LNCaP clone FGC (cell line): ENCODE measurements around the gene NFKBIE.

Experiments
- DNase-seq: peaks from one replicate; pipeline ENCODE4 v3.0.0-alpha.2; 2011; ENCODE audit warnings: low read depth
- H3K4me3 ChIP-seq: 2 replicates; pipeline ENCODE4 v1.5.1; 2011; ENCODE audit warnings: mild to moderate bottlenecking, low read depth, low read length, control low read depth
- CTCF ChIP-seq: IDR thresholded peaks from 2 replicates; pipeline ENCODE4 v1.5.1; 2012; ENCODE audit warnings: mild to moderate bottlenecking; ENCODE audit not compliant: control insufficient read depth, insufficient read depth; ENCODE audit errors: extremely low read depth

NFKBIE gene

GRCh38 chr6:44272529-44272928, 7.2 kb upstream of the NFKBIE start:
- DNase-seq, result no peak
- TF ChIP-seq CTCF, result no peak
- H3K4me3 ChIP-seq, result no peak overlapping the region

DNA sequence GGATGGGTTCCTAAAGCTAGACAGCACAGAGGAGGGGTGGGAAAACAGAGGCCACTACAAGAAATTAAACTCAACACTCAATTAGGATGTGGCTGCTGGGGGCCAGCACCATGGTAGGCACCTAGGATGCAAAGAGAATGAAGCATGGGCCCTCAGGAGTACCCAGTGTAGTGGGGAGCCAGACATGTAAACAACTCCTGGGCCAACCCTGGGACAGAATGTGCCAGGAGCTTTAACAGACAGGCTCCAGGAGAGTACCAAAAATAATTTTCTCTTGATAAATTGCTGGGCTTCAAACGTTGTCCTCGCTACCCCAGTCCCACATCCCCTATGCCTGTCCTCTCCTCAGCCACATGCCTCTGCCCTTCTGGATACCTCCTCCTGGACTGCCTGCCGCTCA, 6.6 kb upstream of the NFKBIE start:
- DNase-seq, result no peak
- no peak for TF ChIP-seq CTCF
- H3K4me3 ChIP-seq, result no peak overlapping the region

GRCh38 chr6:44271406-44271723, 6.0 kb upstream of the NFKBIE start:
- no peak for TF ChIP-seq CTCF
- H3K4me3 ChIP-seq, result no peak overlapping the region
- DNase-seq, result no peak

DNA sequence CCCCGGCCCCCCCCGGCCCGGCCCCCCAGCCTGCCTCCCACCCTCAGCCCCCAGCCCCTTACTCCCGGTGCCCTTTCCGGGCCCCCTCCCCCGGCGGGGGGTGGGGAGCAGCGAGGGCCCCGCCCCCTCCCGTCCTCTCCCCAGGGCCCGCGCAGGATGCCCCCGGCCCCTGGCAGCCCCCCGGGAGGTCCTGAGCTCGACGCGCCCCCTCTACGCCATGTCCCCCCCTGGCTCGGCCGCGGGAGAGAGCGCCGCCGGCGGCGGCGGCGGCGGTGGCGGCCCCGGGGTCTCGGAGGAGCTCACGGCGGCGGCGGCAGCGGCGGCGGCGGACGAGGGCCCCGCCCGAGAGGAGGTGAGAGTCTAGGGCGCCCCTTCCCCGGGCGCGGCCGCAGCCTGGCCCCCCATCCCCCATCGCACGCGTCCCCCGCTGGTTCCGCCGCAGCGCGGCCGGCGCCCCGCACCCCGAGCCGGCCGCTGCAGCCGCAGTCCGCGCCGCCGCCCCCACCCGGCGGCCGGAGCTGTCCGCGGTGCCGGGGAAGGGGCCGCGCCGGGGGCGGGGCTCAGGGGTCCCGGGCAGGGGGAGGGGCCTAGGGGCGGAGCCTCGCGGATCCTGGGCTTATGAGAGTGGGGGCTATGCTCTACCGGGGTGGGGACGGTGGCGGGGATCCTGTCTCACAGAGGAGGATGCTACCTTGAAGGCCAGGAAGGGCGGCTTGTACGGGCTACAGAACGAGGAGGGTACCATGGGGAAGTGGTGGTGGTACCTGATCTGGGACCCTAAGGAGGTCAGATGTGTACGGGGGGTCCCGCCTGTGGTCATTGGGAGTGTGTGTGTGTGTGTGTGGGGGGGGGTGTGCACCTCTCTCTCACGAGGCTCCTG, 5.4 kb upstream of the NFKBIE start:
- H3K4me3 ChIP-seq, result no peak overlapping the region
- no peak for DNase-seq
- no peak for TF ChIP-seq CTCF

DNA sequence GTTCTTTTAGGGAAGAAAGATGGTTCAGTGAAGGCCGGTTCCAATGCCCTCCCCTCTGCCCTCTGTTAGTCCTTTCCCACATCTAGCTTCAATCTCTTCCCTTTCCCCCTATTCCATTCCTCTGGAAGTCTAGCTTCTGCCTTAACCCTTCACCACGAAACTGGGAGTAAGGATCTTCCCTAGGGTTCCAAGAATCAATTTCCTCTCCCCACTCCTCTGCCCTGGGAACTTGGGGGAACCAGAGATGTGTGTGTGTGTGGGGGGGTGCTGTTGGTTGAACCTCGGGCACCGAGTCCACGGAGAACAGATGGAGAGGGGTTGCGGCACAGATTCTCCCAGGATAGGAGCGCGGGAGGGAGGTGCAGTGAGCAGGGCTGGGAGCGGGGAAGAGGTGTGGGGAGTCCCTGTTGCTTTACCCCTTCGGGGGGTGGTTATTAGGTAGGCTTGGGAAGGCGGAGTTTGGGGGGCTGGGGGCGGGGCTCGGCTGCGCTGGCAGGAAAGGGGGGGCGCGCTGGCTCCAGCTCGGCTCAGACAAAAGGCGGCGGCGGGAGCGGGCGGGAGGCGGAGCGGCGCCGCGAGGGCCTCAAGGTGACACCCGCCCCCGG, 4.7 kb upstream of the NFKBIE start, which contains the start of gene TMEM151B:
TMEM151B (plus strand) TSS at position 530 of the 605 bp plus-strand sequence. CDS start 293 bp downstream, outside the sequence.
- no peak for TF ChIP-seq CTCF
- DNase-seq, result no peak
- no peak within 1 kb of the TSS for H3K4me3 ChIP-seq

- H3K4me3 ChIP-seq, result no peak overlapping the region
- TF ChIP-seq CTCF, result no peak
- DNase-seq, result no peak
Measured at GRCh38 chr6:44269178-44269920, 4.0 kb upstream of the NFKBIE start.
